Measurements from ENCODE around the gene PIANP.
A peak's percentile ranks its signal among the peaks of the same experiment; 100 is the strongest.
"Not testable (repeated sequence)": the region's sequence is repeated elsewhere in the genome, so short reads cannot be mapped to it uniquely, and the experiment has no call there.

PIANP gene, protein sequence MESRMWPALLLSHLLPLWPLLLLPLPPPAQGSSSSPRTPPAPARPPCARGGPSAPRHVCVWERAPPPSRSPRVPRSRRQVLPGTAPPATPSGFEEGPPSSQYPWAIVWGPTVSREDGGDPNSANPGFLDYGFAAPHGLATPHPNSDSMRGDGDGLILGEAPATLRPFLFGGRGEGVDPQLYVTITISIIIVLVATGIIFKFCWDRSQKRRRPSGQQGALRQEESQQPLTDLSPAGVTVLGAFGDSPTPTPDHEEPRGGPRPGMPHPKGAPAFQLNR

GRCh38 chr12:6700646-6701051 lies at the start of gene PIANP:
Gene PIANP, minus strand, starts transcription at chr12:6700815. Its CDS starts 2,754 bp downstream, at chr12:6698061.
- no peak for DNase-seq (ENCODE audit: low spot score)

GRCh38 chr12:6748761-6749160 lies 48.1 kb upstream of the PIANP start:
- DNase-seq (ENCODE audit: low spot score) = no peak

GRCh38 chr12:6747216-6747615 lies 46.6 kb upstream of the PIANP start:
- no peak for DNase-seq (ENCODE audit: low spot score)

GRCh38 chr12:6745741-6746525 lies 45.3 kb upstream of the PIANP start:
- no peak for DNase-seq (ENCODE audit: low spot score)

GRCh38 chr12:6743300-6743699 lies 42.7 kb upstream of the PIANP start:
- not testable (repeated sequence) for DNase-seq (ENCODE audit: low spot score)

GRCh38 chr12:6742834-6743233 lies 42.2 kb upstream of the PIANP start:
- no peak for DNase-seq (ENCODE audit: low spot score)

- DNase-seq (ENCODE audit: low spot score) = not testable (repeated sequence)
Measured at GRCh38 chr12:6742080-6742479, 41.5 kb upstream of the PIANP start.

GRCh38 chr12:6736754-6737153 lies 36.1 kb upstream of the PIANP start:
- DNase-seq (ENCODE audit: low spot score) = no peak

DNA sequence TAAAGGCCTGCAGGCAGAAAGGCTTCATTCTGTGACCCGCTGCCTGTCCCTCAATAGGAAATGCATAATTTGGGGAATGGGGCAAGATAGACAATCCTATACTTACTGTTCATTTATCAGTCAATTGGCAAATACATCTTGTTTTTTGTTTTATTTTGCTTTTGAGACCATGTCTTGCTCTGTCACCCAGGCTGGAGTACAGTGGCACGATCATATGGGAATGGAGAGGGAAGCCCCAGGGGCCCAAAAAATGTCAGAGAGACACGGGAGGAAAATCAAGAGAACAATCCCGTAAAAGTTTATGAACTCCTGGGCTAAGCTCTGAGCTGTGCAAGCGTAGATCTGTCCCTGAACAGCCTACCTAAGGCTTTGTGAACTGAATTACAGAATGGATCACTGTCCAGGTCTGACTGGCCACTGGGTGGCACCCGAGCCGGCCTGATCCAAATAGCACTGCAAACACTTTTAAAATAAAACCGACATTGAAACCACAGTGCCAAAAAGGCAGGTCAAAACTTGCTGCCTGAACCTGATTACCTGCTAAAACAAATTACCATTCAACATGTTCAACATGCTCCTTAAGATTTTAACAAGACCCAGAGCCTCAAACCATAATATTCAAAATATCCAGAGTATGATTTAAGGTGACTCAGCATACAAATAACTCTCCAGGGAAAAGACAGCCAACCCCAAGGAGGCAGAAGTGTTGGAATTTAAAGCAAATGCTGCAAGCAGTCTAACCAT lies 35.0 kb upstream of the PIANP start:
- peak; percentile 69 for DNase-seq (ENCODE audit: low spot score)

DNA sequence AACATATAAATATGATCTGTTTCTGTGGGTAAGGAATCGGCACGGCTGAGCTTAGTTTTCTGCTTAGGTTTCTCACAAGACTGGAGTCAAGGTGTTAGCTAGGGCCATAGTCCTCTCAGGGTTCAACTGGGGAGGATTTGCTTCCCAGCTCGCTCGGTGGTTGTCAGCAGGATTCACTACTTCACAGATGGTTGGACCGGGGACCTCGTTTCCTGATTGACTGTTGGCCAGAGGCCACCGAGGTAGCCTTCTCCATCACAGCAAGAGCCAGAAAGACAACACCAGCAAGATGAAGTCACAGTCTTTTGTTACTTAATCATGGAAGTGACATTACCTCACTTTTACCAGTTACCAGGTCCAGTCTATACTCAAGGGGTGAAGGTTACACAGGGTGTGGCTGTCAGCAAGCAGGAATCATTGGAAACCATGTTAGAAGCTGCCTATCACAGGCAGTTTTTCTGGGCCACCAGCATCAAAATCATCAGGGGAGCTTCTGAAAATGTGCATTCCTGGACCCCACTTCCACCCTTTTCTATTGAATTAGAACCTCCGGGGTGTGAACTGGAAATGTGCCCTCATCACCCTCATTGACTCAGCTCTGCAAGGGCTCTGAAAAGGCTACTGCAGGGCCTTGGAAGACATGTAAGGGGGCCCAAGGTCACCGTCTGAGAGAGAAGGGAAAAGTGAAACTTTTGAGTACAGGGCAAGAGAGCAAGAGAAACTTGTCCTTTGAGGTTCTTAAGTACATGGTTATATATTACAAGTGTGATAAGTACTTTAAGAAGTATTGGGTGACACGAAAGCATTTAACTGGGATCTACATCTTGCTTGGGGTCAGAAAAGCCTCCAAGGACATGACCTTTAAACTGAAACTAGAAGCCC lies 34.1 kb upstream of the PIANP start:
- no peak for DNase-seq (ENCODE audit: low spot score)

DNA sequence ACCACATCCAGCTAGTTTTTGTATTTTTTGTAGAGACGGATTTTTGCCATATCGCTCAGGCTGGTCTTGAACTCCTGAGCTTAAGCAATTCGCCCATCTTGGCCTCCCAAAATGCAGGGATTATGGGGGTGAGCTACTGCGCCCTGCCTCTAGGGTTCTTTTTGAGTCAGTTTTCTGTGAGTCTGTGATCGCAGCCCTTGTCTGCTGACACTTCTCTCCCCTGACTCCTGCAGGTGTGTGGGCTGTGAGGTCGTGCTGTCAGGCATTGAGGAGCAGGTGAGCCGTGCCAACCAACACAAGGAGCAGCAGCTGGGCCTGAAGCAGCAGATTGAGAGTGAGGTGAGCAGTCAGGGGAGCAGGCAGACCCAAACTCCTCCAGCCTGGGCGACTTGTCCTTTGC lies 29.6 kb upstream of the PIANP start:
- DNase-seq (ENCODE audit: low spot score) = no peak

GRCh38 chr12:6729186-6729585 lies 28.6 kb upstream of the PIANP start:
- no peak for DNase-seq (ENCODE audit: low spot score)

GRCh38 chr12:6725350-6725749 lies 24.7 kb upstream of the PIANP start:
- no peak for DNase-seq (ENCODE audit: low spot score)

DNA sequence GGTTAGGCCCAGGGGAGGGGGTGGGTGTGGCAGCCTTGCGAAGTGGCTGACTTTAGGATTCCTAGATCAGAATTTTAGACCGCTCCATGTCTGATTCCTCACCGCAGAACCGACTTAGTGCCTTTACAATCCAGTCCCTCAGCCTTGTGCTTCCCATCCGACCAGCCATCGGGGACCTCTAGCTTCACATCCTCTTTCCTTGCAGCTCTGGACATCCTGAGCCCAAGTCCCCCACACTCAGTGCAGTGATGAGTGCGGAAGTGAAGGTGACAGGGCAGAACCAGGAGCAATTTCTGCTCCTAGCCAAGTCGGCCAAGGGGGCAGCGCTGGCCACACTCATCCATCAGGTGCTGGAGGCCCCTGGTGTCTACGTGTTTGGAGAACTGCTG lies 23.8 kb upstream of the PIANP start:
- no peak for DNase-seq (ENCODE audit: low spot score)

GRCh38 chr12:6723607-6724408 lies 23.2 kb upstream of the PIANP start, which contains the start of gene COPS7A:
Gene COPS7A, plus strand, starts transcription at chr12:6724046. Its CDS starts 611 bp downstream, at chr12:6724657.
- peak; percentile 95 for DNase-seq (ENCODE audit: low spot score)

- DNase-seq (ENCODE audit: low spot score) = peak; percentile 31
Measured at GRCh38 chr12:6722863-6723262, 22.2 kb upstream of the PIANP start.

- no peak for DNase-seq (ENCODE audit: low spot score)
Measured at GRCh38 chr12:6716874-6717437, 16.3 kb upstream of the PIANP start.

DNA sequence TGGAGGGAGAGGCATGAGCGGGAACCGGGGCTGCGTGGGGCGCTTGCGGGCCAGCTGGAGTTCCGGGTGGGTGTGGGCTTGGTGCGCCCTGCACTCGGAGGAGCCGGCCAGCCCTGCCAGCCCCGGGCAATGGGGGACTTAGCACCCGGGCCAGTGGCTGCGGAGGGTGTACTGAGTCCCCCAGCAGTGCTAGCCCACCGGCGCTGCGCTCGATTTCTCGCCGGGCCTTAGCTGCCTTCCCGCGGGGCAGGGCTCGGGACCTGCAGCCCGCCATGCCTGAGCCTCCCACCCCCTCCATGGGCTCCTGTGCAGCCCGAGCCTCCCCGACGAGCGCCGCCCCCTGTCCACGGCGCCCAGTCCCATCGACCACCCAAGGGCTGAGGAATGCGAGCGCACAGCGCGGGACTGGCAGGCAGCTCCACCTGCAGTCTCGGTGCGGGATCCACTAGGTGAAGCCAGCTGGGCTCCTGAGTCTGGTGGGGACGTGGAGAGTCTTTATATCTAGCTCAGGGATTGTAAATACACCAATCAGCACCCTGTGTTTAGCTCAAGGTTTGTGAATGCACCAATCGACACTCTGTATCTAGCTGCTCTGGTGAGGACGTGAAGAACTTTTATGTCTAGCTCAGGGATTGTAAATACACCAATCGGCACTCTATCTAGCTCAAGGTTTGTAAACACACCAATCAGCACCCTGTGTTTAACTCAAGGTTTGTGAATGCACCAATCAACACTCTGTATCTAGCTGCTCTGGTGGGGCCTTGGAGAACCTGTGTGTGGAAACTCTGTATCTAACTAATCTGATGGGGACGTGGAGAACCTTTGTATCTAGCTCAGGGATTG lies 15.6 kb upstream of the PIANP start:
- not testable (repeated sequence) for DNase-seq (ENCODE audit: low spot score)

DNA sequence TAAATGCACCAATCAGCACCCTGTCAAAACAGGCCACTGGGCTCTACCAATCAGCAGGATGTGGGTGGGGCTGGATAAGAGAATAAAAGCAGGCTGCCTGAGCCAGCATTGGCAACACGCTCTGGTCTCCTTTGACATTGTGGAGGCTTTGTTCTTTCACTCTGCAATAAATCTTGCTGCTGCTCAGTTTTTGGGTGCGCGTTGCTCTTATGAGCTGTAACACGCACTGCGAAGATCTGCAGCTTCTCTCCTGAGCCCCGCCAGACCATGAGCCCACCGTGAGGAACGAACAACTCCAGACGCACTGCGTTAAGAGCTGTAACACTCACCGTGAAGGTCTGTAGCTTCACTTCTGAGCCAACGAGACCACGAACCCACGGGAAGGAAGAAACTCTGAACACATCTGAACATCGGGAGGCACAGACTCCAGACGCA lies 8.4 kb upstream of the PIANP start:
- no peak for DNase-seq (ENCODE audit: low spot score)

All from hematopoietic multipotent progenitor cell treated with erythropoietin and hydrocortisone succinate and interleukin-3 and kit ligand, for 17 days (in vitro differentiated cells).